DMS53 treated with DMSO at 0.1 percent for 48 hours (cell line): ENCODE data around the gene EFHC1.
"Not testable (repeated sequence)": the region's sequence is repeated elsewhere in the genome, so short reads cannot be mapped to it uniquely, and the experiment has no call there.

Experiments
- DNase-seq: peaks from one replicate; lab custom pipeline; 2025; ENCODE audit not compliant: unreplicated experiment; lab: John Stamatoyannopoulos, UW

The EFHC1 gene, protein sequence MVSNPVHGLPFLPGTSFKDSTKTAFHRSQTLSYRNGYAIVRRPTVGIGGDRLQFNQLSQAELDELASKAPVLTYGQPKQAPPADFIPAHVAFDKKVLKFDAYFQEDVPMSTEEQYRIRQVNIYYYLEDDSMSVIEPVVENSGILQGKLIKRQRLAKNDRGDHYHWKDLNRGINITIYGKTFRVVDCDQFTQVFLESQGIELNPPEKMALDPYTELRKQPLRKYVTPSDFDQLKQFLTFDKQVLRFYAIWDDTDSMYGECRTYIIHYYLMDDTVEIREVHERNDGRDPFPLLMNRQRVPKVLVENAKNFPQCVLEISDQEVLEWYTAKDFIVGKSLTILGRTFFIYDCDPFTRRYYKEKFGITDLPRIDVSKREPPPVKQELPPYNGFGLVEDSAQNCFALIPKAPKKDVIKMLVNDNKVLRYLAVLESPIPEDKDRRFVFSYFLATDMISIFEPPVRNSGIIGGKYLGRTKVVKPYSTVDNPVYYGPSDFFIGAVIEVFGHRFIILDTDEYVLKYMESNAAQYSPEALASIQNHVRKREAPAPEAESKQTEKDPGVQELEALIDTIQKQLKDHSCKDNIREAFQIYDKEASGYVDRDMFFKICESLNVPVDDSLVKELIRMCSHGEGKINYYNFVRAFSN

GRCh38 chr6:52419809-52420667, at the start of gene EFHC1:
TSS of gene EFHC1 (plus strand) at chr6:52420342. CDS start at chr6:52420411, 69 bp downstream.
- DNase-seq: peak; percentile 97

- no peak for DNase-seq
Measured at GRCh38 chr6:52371656-52372191, 48.4 kb upstream of the EFHC1 start.

GRCh38 chr6:52373151-52373690, 46.9 kb upstream of the EFHC1 start:
- no peak for DNase-seq

GRCh38 chr6:52374247-52374646, 45.9 kb upstream of the EFHC1 start:
- no peak for DNase-seq

- DNase-seq: no peak
Measured at GRCh38 chr6:52375780-52376556, 44.2 kb upstream of the EFHC1 start.

- no peak for DNase-seq
Measured at GRCh38 chr6:52376763-52377162, 43.4 kb upstream of the EFHC1 start.

DNA sequence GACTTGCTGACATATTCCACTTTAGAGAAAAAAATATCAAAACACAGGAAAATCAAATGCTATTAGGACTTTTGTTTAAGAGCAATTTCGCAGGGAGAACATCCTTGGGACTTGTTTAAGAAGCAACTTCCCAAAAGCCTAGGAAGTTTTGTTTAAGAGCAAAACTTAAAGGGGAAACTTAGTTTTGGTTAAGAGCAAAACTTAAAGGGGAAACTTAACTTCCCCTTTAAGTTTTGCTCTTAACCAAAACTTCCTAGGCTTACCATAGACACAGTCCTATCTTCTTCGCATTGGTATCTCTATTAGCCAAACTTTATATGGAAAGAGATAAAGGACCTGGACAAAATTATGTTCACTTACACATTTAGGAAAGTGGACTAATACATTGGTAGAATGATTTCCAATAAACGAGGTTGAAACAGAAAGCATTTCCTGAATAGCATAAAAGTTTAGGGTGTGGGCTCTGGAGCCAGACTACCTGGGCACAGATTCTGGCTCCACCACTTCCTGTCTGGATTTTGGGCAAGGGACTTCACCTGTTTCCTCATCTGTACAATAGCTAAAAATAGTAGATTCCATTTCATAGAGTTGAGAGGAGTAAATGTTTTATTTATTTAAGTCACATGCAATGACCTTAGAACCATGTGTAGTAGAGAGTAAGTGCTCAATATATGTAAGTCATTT, 42.5 kb upstream of the EFHC1 start:
- no peak for DNase-seq

- DNase-seq: no peak
Measured at GRCh38 chr6:52381249-52381648, 38.9 kb upstream of the EFHC1 start.

DNA sequence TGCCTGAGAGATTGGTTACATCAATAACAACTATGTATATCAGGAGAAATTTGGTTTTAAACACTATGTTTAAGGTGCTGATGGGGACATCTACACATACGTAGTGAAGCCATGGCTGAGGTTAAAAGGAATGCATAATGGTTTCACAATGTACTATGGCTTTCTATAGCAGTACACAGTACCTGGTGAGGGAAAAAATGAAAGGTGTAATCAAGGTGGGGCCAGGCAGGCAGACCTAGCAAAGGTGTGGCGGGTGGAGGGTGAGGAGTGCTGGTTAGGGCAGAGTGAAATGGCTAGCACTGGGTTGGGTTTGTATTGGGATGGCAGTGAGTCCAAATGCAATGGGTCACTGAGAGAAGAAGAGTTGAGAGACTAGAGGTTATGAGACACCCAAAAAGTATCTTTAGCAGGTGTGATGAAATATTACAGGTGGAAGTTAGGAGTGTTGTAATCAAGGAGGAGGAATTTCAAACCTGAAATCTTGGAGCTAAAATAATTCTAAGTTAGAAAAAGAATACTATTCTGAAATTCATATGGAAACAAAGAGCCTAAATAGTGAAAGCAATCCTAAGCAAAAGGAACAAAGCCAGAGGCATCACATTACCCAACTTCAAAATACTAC, 35.9 kb upstream of the EFHC1 start:
- DNase-seq: no peak

GRCh38 chr6:52385074-52385473, 35.1 kb upstream of the EFHC1 start:
- no peak for DNase-seq

- DNase-seq: not testable (repeated sequence)
Measured at GRCh38 chr6:52388119-52388518, 32.0 kb upstream of the EFHC1 start.

GRCh38 chr6:52388790-52389189, 31.4 kb upstream of the EFHC1 start:
- DNase-seq: no peak

GRCh38 chr6:52389264-52389625, 30.9 kb upstream of the EFHC1 start:
- no peak for DNase-seq

DNA sequence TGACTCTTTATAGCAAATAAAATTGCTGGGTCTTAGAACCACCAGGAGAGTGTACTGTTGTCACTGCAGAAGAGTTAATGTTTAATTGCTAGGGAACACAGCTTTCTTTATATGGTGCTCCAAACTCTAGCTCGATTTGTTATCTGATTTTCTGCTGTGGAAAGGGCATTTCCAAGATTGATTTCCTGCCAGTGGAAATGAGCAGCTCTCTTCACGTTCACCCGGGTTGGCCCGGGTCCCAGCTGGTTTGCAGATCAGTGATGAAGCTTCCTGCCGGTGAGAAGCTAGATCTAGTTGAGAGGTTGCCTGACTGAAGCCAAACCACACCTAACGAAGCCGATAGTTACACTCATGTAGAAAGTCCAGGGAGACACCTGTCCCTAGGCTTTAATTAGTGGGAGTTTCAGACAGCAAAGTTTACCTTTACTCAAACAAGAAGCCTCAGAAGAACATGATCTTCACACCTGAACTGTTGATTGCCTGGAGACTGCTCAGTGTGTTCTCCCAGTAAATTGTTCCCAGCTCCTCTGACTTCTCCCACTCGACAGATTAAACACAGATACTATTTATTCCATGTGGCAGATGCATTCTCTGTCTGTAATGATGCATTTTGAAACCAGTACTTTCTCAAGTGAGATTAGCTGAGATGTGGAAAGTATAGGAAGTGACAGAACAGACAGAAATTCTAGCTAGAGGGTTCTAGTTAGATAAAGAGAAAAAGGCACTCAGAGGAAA, 30.3 kb upstream of the EFHC1 start:
- peak; percentile 64 for DNase-seq

DNA sequence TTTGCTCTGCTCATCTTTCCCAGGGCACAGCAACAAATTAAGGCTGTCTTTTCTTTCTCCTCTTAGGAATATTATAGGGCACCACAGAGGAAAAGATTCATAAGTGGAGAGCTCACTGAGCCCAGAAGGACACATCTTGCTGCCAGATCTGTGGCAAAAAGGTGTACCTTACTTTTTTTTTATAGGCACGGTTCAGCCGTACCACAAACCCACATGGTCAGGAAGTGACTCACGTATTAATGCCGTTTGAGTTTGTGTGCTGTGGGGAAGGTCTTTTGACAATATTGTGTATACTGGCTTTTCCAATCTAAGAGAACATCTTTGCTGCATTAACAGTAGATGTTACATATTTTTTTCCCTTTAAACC, 29.8 kb upstream of the EFHC1 start:
- DNase-seq: peak; percentile 74

- no peak for DNase-seq
Measured at GRCh38 chr6:52391599-52391998, 28.5 kb upstream of the EFHC1 start.

DNA sequence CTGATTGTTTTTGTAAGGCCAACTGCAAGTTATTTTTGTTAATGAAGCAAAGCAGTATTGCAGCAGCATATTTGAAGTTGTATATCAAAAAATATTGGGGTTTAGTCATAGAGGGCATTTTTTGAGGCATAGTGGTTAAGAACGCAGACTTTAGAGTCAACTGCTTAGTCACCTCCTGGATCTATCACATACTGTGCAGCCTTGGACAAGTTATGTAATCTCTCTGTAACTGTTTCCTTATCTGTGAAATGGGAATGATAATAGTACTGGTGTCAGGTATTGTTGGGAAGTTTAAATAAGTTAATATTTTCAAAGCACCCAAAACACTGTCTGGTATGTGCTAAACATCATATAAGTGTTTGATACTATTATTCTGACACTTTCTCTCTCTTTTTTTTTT, 27.2 kb upstream of the EFHC1 start:
- no peak for DNase-seq

DNA sequence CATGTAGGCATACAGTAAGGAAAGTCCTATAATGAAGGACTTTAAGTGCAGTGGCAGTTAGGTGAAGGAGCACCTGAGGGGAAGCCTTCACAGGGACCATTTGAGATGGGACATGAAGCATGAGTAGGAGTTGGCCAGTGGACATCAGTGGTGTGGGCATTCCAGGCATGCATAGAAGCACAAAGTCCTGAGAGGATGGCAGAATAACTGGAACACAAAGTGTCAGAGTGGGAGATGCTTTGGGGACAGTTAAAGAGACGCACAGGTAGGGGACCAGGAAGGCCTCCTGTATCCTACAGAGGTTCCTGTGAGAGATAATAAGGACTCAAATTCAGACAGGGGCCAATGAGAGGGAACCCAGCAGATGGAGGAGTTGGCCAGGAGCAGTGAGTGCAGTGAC, 26.4 kb upstream of the EFHC1 start:
- DNase-seq: no peak

- DNase-seq: no peak
Measured at GRCh38 chr6:52394251-52394666, 25.9 kb upstream of the EFHC1 start.
